Osteocyte (in vitro differentiated cells): Measurements from ENCODE around the gene ACAD8. TPM values are rescaled to one million over a fixed set of nuclear protein-coding genes. Genes with fewer than 3 reads are reported as not detected.

Experiments
- DNase-seq: peaks from one replicate; pipeline ENCODE4 v3.0.0; 2021; ENCODE audit warnings: mixed read lengths; ENCODE audit not compliant: unreplicated experiment; ENCODE audit errors: extremely low spot score
- H3K27ac Mint-ChIP-seq: one replicate; pipeline ENCODE4 v1.8.0; 2021; ENCODE audit warnings: mild to moderate bottlenecking, mixed read lengths; ENCODE audit not compliant: unreplicated experiment
- H3K27me3 Mint-ChIP-seq: one replicate; pipeline ENCODE4 v1.8.0; 2021; ENCODE audit warnings: mixed read lengths; ENCODE audit not compliant: unreplicated experiment
- H3K36me3 Mint-ChIP-seq: one replicate; pipeline ENCODE4 v1.8.0; 2021; ENCODE audit warnings: mixed read lengths; ENCODE audit not compliant: unreplicated experiment
- H3K4me1 Mint-ChIP-seq: one replicate; pipeline ENCODE4 v1.8.0; 2021; ENCODE audit warnings: mixed read lengths; ENCODE audit not compliant: unreplicated experiment
- H3K4me3 Mint-ChIP-seq: one replicate; pipeline ENCODE4 v1.8.0; 2021; ENCODE audit warnings: mild to moderate bottlenecking, moderate library complexity, mixed read lengths; ENCODE audit not compliant: unreplicated experiment
- H3K9me3 Mint-ChIP-seq: one replicate; pipeline ENCODE4 v1.8.0; 2021; ENCODE audit warnings: mixed read lengths; ENCODE audit not compliant: unreplicated experiment
- total RNA-seq: library from RNA; stranded (reverse); gene quantifications from 2 replicates; pipeline ENCODE4 v1.2.1, GENCODE V29; 2021
- TF ChIP-seq, protein P1 (sequence below): fragments of 200-600 bp; sonication (generic); IDR thresholded peaks from 2 replicates; pipeline ENCODE4 v1.5.0; 2021; ENCODE audit warnings: antibody characterized with exemption, mild to moderate bottlenecking, moderate library complexity

Gene ACAD8
- total RNA-seq, 1 donor from 2014 or later = 25.5 TPM

GRCh38 chr11:134260503-134260902 lies 7.1 kb downstream of the ACAD8 start:
- Mint-ChIP-seq H3K27me3 (no peaks in the 10 kb centered on the region), H3K9me3 (no peaks in the 10 kb centered on the region), H3K27ac (no peak overlapping the region), H3K4me1 (no peaks in the 10 kb centered on the region), H3K36me3 (peaks cover 25% of the 10 kb centered on the region), H3K4me3 (no peak overlapping the region)
- no peak for DNase-seq
- TF ChIP-seq, protein P1, sequence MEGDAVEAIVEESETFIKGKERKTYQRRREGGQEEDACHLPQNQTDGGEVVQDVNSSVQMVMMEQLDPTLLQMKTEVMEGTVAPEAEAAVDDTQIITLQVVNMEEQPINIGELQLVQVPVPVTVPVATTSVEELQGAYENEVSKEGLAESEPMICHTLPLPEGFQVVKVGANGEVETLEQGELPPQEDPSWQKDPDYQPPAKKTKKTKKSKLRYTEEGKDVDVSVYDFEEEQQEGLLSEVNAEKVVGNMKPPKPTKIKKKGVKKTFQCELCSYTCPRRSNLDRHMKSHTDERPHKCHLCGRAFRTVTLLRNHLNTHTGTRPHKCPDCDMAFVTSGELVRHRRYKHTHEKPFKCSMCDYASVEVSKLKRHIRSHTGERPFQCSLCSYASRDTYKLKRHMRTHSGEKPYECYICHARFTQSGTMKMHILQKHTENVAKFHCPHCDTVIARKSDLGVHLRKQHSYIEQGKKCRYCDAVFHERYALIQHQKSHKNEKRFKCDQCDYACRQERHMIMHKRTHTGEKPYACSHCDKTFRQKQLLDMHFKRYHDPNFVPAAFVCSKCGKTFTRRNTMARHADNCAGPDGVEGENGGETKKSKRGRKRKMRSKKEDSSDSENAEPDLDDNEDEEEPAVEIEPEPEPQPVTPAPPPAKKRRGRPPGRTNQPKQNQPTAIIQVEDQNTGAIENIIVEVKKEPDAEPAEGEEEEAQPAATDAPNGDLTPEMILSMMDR = no peak

DNA sequence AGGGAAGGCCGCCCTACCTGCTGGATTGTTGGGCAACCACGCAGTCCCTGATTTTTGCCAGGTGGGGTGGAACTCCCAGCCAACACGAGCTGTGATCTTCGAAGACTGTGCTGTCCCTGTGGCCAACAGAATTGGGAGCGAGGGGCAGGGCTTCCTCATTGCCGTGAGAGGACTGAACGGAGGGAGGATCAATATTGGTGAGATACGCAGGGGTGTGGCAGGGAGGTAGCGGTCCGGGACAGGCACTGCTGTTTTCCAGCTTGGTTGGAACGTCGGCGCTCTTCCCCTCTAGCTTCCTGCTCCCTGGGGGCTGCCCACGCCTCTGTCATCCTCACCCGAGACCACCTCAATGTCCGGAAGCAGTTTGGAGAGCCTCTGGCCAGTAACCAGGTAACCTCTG lies 7.6 kb downstream of the ACAD8 start:
- H3K4me1 Mint-ChIP-seq = no peaks in the 10 kb centered on the region
- H3K4me3 Mint-ChIP-seq = no peak overlapping the region
- no peak overlapping the region for H3K27ac Mint-ChIP-seq
- no peak for DNase-seq
- TF ChIP-seq, protein P1 = no peak
- H3K27me3 Mint-ChIP-seq = no peaks in the 10 kb centered on the region
- peaks cover 25% of the 10 kb centered on the region for H3K36me3 Mint-ChIP-seq
- H3K9me3 Mint-ChIP-seq = no peaks in the 10 kb centered on the region

GRCh38 chr11:134261626-134262488 lies 8.5 kb downstream of the ACAD8 start:
- no peak overlapping the region for H3K4me3 Mint-ChIP-seq
- H3K27me3 Mint-ChIP-seq = no peaks in the 10 kb centered on the region
- no peak overlapping the region for H3K27ac Mint-ChIP-seq
- TF ChIP-seq, protein P1 = peak; percentile 54
- no peaks in the 10 kb centered on the region for H3K9me3 Mint-ChIP-seq
- no peak for DNase-seq
- no peaks in the 10 kb centered on the region for H3K4me1 Mint-ChIP-seq
- peaks cover 24% of the 10 kb centered on the region for H3K36me3 Mint-ChIP-seq

DNA sequence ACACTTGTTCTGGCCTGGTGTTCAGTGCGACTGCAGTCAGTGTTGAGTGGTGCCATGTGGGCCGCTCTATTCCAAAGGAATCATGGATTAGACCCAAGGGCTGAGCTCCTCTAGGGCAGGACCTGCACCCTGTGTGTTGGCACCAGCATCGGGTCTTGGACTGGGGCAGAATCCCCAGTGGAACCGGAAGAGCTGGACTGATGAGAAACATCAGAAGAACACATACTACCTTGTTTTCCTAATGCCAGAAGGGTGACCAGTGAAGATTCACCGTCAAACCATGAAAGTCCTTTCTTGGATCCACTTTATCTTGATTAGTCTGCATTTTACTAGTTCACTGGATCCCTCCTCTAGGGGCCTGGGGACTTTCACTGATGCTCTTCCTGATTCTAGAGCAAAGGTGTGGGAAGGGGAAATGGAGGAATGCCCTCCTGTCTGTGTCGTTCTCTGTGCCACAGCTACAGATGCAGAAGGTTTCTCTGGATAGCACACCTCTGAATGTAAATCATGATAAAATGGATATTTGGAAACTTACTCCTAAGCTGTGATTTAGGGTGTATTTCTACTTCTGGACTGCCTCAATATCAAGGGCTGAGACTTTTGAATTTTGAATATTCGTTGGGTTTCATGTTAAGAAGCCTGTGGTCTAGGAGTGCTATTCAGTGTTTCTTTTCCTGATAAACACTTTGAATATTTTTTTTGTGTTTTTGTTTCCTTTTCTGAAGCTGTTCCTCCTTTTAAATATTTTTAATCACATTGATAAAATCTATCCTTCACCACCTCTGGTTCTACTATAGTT lies 11.8 kb downstream of the ACAD8 start:
- Mint-ChIP-seq H3K36me3 (peaks cover 11% of the 10 kb centered on the region), H3K4me3 (no peak overlapping the region), H3K27me3 (peaks cover 2% of the 10 kb centered on the region), H3K27ac (no peak overlapping the region), H3K9me3 (no peaks in the 10 kb centered on the region), H3K4me1 (no peaks in the 10 kb centered on the region)
- no peak for DNase-seq
- TF ChIP-seq, protein P1 = no peak

DNA sequence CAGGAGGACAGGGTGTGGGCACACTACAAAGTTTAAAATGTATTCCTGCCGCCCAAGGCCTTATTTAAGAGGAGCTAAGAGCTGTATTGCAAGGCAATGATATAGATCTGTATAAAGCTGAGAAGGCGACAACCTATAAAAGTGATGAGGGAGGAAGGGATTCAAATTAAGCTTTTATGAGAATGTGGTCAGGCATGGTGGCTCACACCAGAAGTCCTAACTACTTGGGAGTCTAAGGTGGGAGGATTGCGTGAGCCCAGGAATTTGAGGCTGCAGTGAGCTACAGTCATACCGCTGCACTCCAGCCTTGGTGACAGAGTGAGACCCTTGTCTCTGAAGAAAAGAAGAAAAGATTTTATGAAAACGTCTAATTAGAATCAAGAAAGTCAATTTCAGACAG lies 13.1 kb downstream of the ACAD8 start:
- DNase-seq = no peak
- H3K9me3 Mint-ChIP-seq = no peaks in the 10 kb centered on the region
- H3K4me1 Mint-ChIP-seq = no peaks in the 10 kb centered on the region
- H3K4me3 Mint-ChIP-seq = no peak overlapping the region
- H3K36me3 Mint-ChIP-seq = peaks cover 8% of the 10 kb centered on the region
- no peak overlapping the region for H3K27ac Mint-ChIP-seq
- peaks cover 14% of the 10 kb centered on the region for H3K27me3 Mint-ChIP-seq
- TF ChIP-seq, protein P1 = no peak
